ENCODE data around the gene PRR20G.

The PRR20G gene

GRCh38 chr3:127258733-127259132 is 29.1 kb downstream of the PRR20G start:
- no peak overlapping the region for H3K4me3 ChIP-seq (ENCODE audit: low read depth in 1 of 2, low read length in 2 of 2)
- no peak overlapping the region for H3K4me2 ChIP-seq (ENCODE audit: insufficient read depth, low read length)
- H2AFZ ChIP-seq (ENCODE audit: low read depth, low read length) = no peak overlapping the region
- no peaks in the 10 kb centered on the region for H3K9me3 ChIP-seq (ENCODE audit: insufficient read depth, low read length, severe bottlenecking)
- no peaks in the 10 kb centered on the region for H3K4me1 ChIP-seq (ENCODE audit: insufficient read depth, low read length)
- no peaks in the 10 kb centered on the region for H4K20me1 ChIP-seq (ENCODE audit: insufficient read depth, low read length)
- TF ChIP-seq CTCF (IDR thresholded peaks at IDR 0.05; ENCODE audit: borderline replicate concordance, extremely low read depth, low read length, poor library complexity, severe bottlenecking) = no peak
- TF ChIP-seq EZH2 (IDR thresholded peaks at IDR 0.05; ENCODE audit: borderline replicate concordance, low read depth, low read length, severe bottlenecking) = no peak
- ATAC-seq (ENCODE audit: insufficient read depth, low read depth) = no peak
- no peak for DNase-seq
- no peak overlapping the region for H3K27ac ChIP-seq (ENCODE audit: low read length)
- no peaks in the 10 kb centered on the region for H3K27me3 ChIP-seq (ENCODE audit: insufficient read depth, low read length, poor library complexity)
- H3K36me3 ChIP-seq (ENCODE audit: insufficient read depth, low read length) = no peaks in the 10 kb centered on the region
- H3K79me2 ChIP-seq (ENCODE audit: insufficient read depth, low read length) = no peaks in the 10 kb centered on the region
- no peak overlapping the region for H3K9ac ChIP-seq (ENCODE audit: low read depth, low read length)

DNA sequence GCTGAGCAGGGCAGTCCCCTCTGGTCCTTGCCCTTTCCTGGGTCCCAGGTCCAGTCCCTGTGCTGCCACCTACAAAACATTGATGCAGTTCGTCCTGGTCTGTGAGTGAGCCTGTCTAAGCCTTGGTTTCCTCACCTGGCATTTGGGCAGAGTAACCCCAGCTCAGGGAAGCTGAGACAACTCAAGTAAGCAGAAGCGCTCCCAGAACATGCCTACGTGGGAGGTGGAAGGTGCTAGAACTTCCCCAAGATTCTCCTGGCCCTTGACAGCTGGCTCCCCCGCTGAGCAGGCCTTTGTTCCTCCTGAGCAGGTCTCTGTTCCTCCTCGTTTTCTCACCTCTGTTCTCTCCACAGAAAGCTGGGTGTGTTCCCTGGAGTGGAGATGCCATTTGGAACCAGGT is 30.5 kb downstream of the PRR20G start:
- no peak overlapping the region for H3K4me2 ChIP-seq (ENCODE audit: insufficient read depth, low read length)
- H2AFZ ChIP-seq (ENCODE audit: low read depth, low read length) = no peak overlapping the region
- no peaks in the 10 kb centered on the region for H3K36me3 ChIP-seq (ENCODE audit: insufficient read depth, low read length)
- no peak overlapping the region for H3K9ac ChIP-seq (ENCODE audit: low read depth, low read length)
- H3K4me1 ChIP-seq (ENCODE audit: insufficient read depth, low read length) = no peaks in the 10 kb centered on the region
- DNase-seq = no peak
- H3K27ac ChIP-seq (ENCODE audit: low read length) = no peak overlapping the region
- H3K9me3 ChIP-seq (ENCODE audit: insufficient read depth, low read length, severe bottlenecking) = no peaks in the 10 kb centered on the region
- H3K27me3 ChIP-seq (ENCODE audit: insufficient read depth, low read length, poor library complexity) = no peaks in the 10 kb centered on the region
- H4K20me1 ChIP-seq (ENCODE audit: insufficient read depth, low read length) = no peaks in the 10 kb centered on the region
- TF ChIP-seq EZH2 (IDR thresholded peaks at IDR 0.05; ENCODE audit: borderline replicate concordance, low read depth, low read length, severe bottlenecking) = no peak
- no peak for TF ChIP-seq CTCF (IDR thresholded peaks at IDR 0.05; ENCODE audit: borderline replicate concordance, extremely low read depth, low read length, poor library complexity, severe bottlenecking)
- H3K4me3 ChIP-seq (ENCODE audit: low read depth in 1 of 2, low read length in 2 of 2) = no peak overlapping the region
- H3K79me2 ChIP-seq (ENCODE audit: insufficient read depth, low read length) = no peaks in the 10 kb centered on the region
- no peak for ATAC-seq (ENCODE audit: insufficient read depth, low read depth)

DNA sequence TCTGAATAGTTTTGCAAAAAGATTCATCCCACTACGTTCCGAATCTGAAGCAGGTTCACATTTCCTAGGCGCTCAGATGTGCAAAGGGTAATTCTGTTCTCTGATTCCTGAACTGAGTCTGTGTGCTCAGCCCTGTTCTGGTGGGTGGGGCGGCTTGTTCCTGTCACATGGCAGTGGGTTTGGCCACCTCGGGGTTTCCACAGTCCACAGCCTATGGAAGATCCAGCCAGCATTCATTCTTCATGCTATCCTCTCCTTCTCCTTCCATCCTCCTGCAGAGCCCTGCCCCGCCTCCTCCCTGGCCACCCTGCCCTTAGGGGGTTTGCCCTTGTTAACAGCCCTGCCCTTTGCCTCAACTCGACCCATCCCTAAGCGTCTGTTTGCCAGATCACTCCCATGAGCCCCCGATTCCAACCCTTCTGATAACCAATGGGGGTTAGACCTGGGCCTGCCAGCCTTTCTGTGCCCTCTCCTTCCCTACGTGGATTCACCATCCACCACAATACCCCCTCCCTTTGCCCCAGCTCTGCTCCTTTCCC is 31.0 kb downstream of the PRR20G start:
- no peak overlapping the region for H3K27ac ChIP-seq (ENCODE audit: low read length)

More for the DNA sequence above, 31.0 kb downstream of the PRR20G start:
- Histone ChIP-seq H3K9me3 (ENCODE audit: insufficient read depth, low read length, severe bottlenecking) (no peaks in the 10 kb centered on the region), H3K4me2 (ENCODE audit: insufficient read depth, low read length) (no peak overlapping the region), H2AFZ (ENCODE audit: low read depth, low read length) (no peak overlapping the region), H3K9ac (ENCODE audit: low read depth, low read length) (no peak overlapping the region), H3K79me2 (ENCODE audit: insufficient read depth, low read length) (no peaks in the 10 kb centered on the region), H3K27me3 (ENCODE audit: insufficient read depth, low read length, poor library complexity) (no peaks in the 10 kb centered on the region), H3K4me3 (ENCODE audit: low read depth in 1 of 2, low read length in 2 of 2) (no peak overlapping the region), H3K36me3 (ENCODE audit: insufficient read depth, low read length) (no peaks in the 10 kb centered on the region), H3K4me1 (ENCODE audit: insufficient read depth, low read length) (no peaks in the 10 kb centered on the region), H4K20me1 (ENCODE audit: insufficient read depth, low read length) (no peaks in the 10 kb centered on the region)
- TF ChIP-seq EZH2 (IDR thresholded peaks at IDR 0.05; ENCODE audit: borderline replicate concordance, low read depth, low read length, severe bottlenecking) (no peak), CTCF (IDR thresholded peaks at IDR 0.05; ENCODE audit: borderline replicate concordance, extremely low read depth, low read length, poor library complexity, severe bottlenecking) (no peak)
- ATAC-seq (ENCODE audit: insufficient read depth, low read depth) (no peak), DNase-seq (no peak)
